PC-3 (cell line): ENCODE data around the gene RCCD1.
"Not testable (repeated sequence)": the region's sequence is repeated elsewhere in the genome, so short reads cannot be mapped to it uniquely, and the experiment has no call there.

Source experiments
- EZH2phosphoT487 ChIP-seq: fragments of 300-600 bp; sonication (generic); IDR thresholded peaks from 2 replicates; pipeline ENCODE4 v1.6.1; 2018; ENCODE audit warnings: mild to moderate bottlenecking, antibody characterized with exemption, low read length, borderline replicate concordance
- TF ChIP-seq, protein P1 (sequence below): fragments of 300-600 bp; sonication (generic); conservative IDR thresholded peaks from 2 replicates; pipeline ENCODE4 v1.5.1; 2017; ENCODE audit warnings: antibody characterized with exemption, low read depth, mild to moderate bottlenecking, low read length

DNA sequence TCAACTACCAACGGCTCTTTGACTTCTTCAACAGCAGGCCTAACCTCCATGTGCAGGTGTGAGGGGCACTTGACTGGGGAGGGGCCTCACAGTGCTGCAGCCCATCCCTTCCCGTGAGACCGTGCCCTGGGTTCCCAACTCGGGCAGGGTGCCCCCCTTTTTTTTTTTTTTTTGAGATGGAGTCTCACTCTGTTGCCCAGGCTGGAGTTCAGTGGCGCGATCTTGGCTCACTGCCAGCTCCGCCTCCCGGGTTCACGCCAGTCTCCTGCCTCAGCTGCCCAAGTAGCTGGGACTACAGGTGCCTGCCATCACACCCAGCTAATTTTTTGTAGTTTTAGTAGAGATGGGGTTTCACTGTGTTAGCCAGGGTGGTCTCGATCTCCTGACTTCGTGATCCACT lies 45.2 kb upstream of the RCCD1 start:
- TF ChIP-seq, protein P1, sequence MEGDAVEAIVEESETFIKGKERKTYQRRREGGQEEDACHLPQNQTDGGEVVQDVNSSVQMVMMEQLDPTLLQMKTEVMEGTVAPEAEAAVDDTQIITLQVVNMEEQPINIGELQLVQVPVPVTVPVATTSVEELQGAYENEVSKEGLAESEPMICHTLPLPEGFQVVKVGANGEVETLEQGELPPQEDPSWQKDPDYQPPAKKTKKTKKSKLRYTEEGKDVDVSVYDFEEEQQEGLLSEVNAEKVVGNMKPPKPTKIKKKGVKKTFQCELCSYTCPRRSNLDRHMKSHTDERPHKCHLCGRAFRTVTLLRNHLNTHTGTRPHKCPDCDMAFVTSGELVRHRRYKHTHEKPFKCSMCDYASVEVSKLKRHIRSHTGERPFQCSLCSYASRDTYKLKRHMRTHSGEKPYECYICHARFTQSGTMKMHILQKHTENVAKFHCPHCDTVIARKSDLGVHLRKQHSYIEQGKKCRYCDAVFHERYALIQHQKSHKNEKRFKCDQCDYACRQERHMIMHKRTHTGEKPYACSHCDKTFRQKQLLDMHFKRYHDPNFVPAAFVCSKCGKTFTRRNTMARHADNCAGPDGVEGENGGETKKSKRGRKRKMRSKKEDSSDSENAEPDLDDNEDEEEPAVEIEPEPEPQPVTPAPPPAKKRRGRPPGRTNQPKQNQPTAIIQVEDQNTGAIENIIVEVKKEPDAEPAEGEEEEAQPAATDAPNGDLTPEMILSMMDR, result not testable (repeated sequence)
- not testable (repeated sequence) for TF ChIP-seq EZH2phosphoT487
